Measurements from ENCODE around the gene CMIP. TPM values are rescaled to one million over a fixed set of nuclear protein-coding genes. Genes with fewer than 3 reads are reported as not detected.

The CMIP gene
- total RNA-seq, 1 donor from 2014 or later, result 40.0 TPM

- intact Hi-C loops (cut with micrococcal nuclease), result no loop called here
- Mint-ChIP-seq H3K27ac (no peak overlapping the region), H3K4me3 (no peak overlapping the region), H3K27me3 (no peaks in the 10 kb centered on the region), H3K9me3 (no peaks in the 10 kb centered on the region), H3K4me1 (peaks cover 21% of the 10 kb centered on the region), H3K36me3 (ENCODE audit: low read depth) (peaks cover 7% of the 10 kb centered on the region)
- DNase-seq, result no peak
Observed at GRCh38 chr16:81491541-81492188, 47.1 kb downstream of the CMIP start.

- peaks cover 7% of the 10 kb centered on the region for H3K36me3 Mint-ChIP-seq (ENCODE audit: low read depth)
- H3K4me3 Mint-ChIP-seq, result no peak overlapping the region
- H3K27ac Mint-ChIP-seq, result no peak overlapping the region
- H3K27me3 Mint-ChIP-seq, result no peaks in the 10 kb centered on the region
- H3K9me3 Mint-ChIP-seq, result no peaks in the 10 kb centered on the region
- H3K4me1 Mint-ChIP-seq, result peaks cover 21% of the 10 kb centered on the region
- no peak for DNase-seq
- intact Hi-C loops (cut with micrococcal nuclease), result no loop called here
Observed at GRCh38 chr16:81492311-81492761, 47.7 kb downstream of the CMIP start.

GRCh38 chr16:81492965-81493754 lies 48.6 kb downstream of the CMIP start:
- Mint-ChIP-seq H3K4me3 (no peak overlapping the region), H3K9me3 (no peaks in the 10 kb centered on the region), H3K27ac (no peak overlapping the region), H3K36me3 (ENCODE audit: low read depth) (peaks cover 7% of the 10 kb centered on the region), H3K27me3 (no peaks in the 10 kb centered on the region), H3K4me1 (peaks cover 26% of the 10 kb centered on the region)
- no peak for DNase-seq
- intact Hi-C loops (cut with micrococcal nuclease), result no loop called here

- no peaks in the 10 kb centered on the region for H3K9me3 Mint-ChIP-seq
- no peak overlapping the region for H3K27ac Mint-ChIP-seq
- H3K36me3 Mint-ChIP-seq (ENCODE audit: low read depth), result peaks cover 5% of the 10 kb centered on the region
- no peak for DNase-seq
- H3K4me1 Mint-ChIP-seq, result peaks cover 23% of the 10 kb centered on the region
- intact Hi-C loops (cut with micrococcal nuclease), result no loop called here
- no peaks in the 10 kb centered on the region for H3K27me3 Mint-ChIP-seq
- H3K4me3 Mint-ChIP-seq, result no peak overlapping the region
Observed at GRCh38 chr16:81493755-81494433, 49.3 kb downstream of the CMIP start.

GRCh38 chr16:81494434-81494806 lies 49.8 kb downstream of the CMIP start:
- Mint-ChIP-seq H3K36me3 (ENCODE audit: low read depth) (peaks cover 3% of the 10 kb centered on the region), H3K9me3 (no peaks in the 10 kb centered on the region), H3K27ac (no peak overlapping the region), H3K27me3 (no peaks in the 10 kb centered on the region), H3K4me3 (no peak overlapping the region), H3K4me1 (peaks cover 24% of the 10 kb centered on the region)
- intact Hi-C loops (cut with micrococcal nuclease), result no loop called here
- no peak for DNase-seq

GRCh38 chr16:81494888-81495287 lies 50.3 kb downstream of the CMIP start:
- no peaks in the 10 kb centered on the region for H3K27me3 Mint-ChIP-seq
- no peak for DNase-seq
- H3K4me1 Mint-ChIP-seq, result peaks cover 27% of the 10 kb centered on the region
- peaks cover 4% of the 10 kb centered on the region for H3K36me3 Mint-ChIP-seq (ENCODE audit: low read depth)
- no peak overlapping the region for H3K4me3 Mint-ChIP-seq
- H3K27ac Mint-ChIP-seq, result no peak overlapping the region
- intact Hi-C loops (cut with micrococcal nuclease), result no loop called here
- no peaks in the 10 kb centered on the region for H3K9me3 Mint-ChIP-seq

GRCh38 chr16:81495321-81496234 lies 51.0 kb downstream of the CMIP start:
- intact Hi-C loops (cut with micrococcal nuclease), result no loop called here
- Mint-ChIP-seq H3K4me1 (peaks cover 29% of the 10 kb centered on the region), H3K4me3 (no peak overlapping the region), H3K27me3 (no peaks in the 10 kb centered on the region), H3K36me3 (ENCODE audit: low read depth) (peaks cover 5% of the 10 kb centered on the region), H3K27ac (no peak overlapping the region), H3K9me3 (no peaks in the 10 kb centered on the region)
- DNase-seq, result no peak

- peaks cover 34% of the 10 kb centered on the region for H3K4me1 Mint-ChIP-seq
- no peak overlapping the region for H3K4me3 Mint-ChIP-seq
- H3K27me3 Mint-ChIP-seq, result no peaks in the 10 kb centered on the region
- no peak for DNase-seq
- intact Hi-C loops (cut with micrococcal nuclease), result no loop called here
- H3K36me3 Mint-ChIP-seq (ENCODE audit: low read depth), result peaks cover 5% of the 10 kb centered on the region
- no peaks in the 10 kb centered on the region for H3K9me3 Mint-ChIP-seq
- no peak overlapping the region for H3K27ac Mint-ChIP-seq
Observed at GRCh38 chr16:81496321-81496720, 51.7 kb downstream of the CMIP start.

GRCh38 chr16:81496742-81497141 lies 52.1 kb downstream of the CMIP start:
- H3K4me3 Mint-ChIP-seq, result no peak overlapping the region
- H3K27ac Mint-ChIP-seq, result no peak overlapping the region
- no peaks in the 10 kb centered on the region for H3K9me3 Mint-ChIP-seq
- H3K36me3 Mint-ChIP-seq (ENCODE audit: low read depth), result peaks cover 5% of the 10 kb centered on the region
- peaks cover 35% of the 10 kb centered on the region for H3K4me1 Mint-ChIP-seq
- no peaks in the 10 kb centered on the region for H3K27me3 Mint-ChIP-seq
- intact Hi-C loops (cut with micrococcal nuclease), result no loop called here
- DNase-seq, result no peak

- peaks cover 33% of the 10 kb centered on the region for H3K4me1 Mint-ChIP-seq
- H3K36me3 Mint-ChIP-seq (ENCODE audit: low read depth), result peaks cover 5% of the 10 kb centered on the region
- intact Hi-C loops (cut with micrococcal nuclease), result no loop called here
- H3K27ac Mint-ChIP-seq, result peak overlapping the region; percentile 39
- no peaks in the 10 kb centered on the region for H3K9me3 Mint-ChIP-seq
- H3K4me3 Mint-ChIP-seq, result peak overlapping the region; percentile 52
- peak; percentile 70 for DNase-seq
- H3K27me3 Mint-ChIP-seq, result no peaks in the 10 kb centered on the region
Observed at GRCh38 chr16:81497690-81498089, 53.1 kb downstream of the CMIP start.

- DNase-seq, result no peak
- peaks cover 5% of the 10 kb centered on the region for H3K36me3 Mint-ChIP-seq (ENCODE audit: low read depth)
- intact Hi-C loops (cut with micrococcal nuclease), result no loop called here
- H3K4me1 Mint-ChIP-seq, result peaks cover 32% of the 10 kb centered on the region
- H3K27ac Mint-ChIP-seq, result no peak overlapping the region
- no peaks in the 10 kb centered on the region for H3K27me3 Mint-ChIP-seq
- H3K4me3 Mint-ChIP-seq, result no peak overlapping the region
- no peaks in the 10 kb centered on the region for H3K9me3 Mint-ChIP-seq
Observed at GRCh38 chr16:81498351-81498750, 53.7 kb downstream of the CMIP start.

- Mint-ChIP-seq H3K36me3 (ENCODE audit: low read depth) (peaks cover 2% of the 10 kb centered on the region), H3K9me3 (no peaks in the 10 kb centered on the region), H3K4me3 (no peak overlapping the region), H3K27me3 (no peaks in the 10 kb centered on the region), H3K4me1 (peaks cover 32% of the 10 kb centered on the region), H3K27ac (no peak overlapping the region)
- DNase-seq, result no peak
- intact Hi-C loops (cut with micrococcal nuclease), result no loop called here
Observed at GRCh38 chr16:81499576-81500380, 55.2 kb downstream of the CMIP start.
